Mononuclear cell (primary cell): ENCODE data around the gene PDE10A. TPM values are rescaled to one million over a fixed set of nuclear protein-coding genes. Genes with fewer than 3 reads are reported as not detected.

Source experiments
- H3K27me3 ChIP-seq: 2 replicates; pipeline ENCODE4 v1.6.0; 2011; ENCODE audit warnings: low read length, control low read depth; ENCODE audit not compliant: insufficient read depth
- H3K4me1 ChIP-seq: 2 replicates; pipeline ENCODE4 v1.5.1; 2011; ENCODE audit warnings: mild to moderate bottlenecking, low read length, control low read depth; ENCODE audit not compliant: insufficient read depth
- H3K4me3 ChIP-seq: 2 replicates; pipeline ENCODE4 v1.5.1; 2011; ENCODE audit warnings: mild to moderate bottlenecking, low read length, moderate library complexity
- H3K9me3 ChIP-seq: 2 replicates; pipeline ENCODE4 v1.5.1; 2011; ENCODE audit warnings: low read depth, mild to moderate bottlenecking, control low read depth, low read length
- total RNA-seq: library from RNA; depleted of rRNA; stranded (reverse); fragments of >200 nt; gene quantifications from one replicate; pipeline ENCODE4 v1.2.3, GENCODE V29; 2012

Gene PDE10A
- total RNA-seq, 1 donor: 0.10 TPM

DNA sequence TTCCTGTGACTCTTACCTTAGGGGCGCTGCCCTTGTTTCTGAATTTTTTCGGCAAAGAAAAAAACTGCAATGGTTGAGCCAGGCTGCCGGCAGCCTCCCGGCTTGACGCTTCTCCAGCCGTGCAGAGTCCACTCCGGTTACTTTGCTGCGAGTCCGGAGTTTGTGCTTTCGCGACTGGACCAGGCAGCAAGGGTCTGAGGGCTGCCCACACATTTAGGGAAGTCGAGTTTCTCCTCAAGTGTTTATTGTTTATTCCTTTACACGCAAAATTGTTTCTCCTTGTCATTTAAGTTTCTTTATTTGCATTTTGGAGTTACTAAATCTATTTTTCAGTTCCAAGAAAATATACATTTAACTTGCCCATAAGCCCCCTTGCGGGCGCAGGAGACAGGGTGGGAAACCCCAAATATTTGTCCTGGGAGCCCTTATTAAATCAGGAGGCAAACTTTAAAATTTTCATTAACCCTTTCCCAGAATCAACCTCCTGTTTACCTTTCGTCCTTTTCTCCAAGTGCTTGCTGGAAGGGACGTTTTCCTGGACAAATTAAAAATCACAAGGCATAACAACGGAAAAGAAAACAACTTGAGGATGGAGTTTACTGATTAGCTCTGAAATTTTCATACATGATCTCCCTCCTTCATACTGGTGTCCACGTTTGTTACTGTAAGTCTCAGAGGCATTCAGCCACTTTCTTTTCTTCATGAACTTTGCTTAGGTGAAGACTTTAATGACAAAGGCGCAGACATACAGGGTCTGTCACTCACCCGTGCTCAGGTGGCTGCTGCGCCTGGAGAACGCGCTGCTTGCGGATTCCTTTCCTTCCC is 1.7 kb upstream of the PDE10A start:
- Histone ChIP-seq H3K4me3 (no peak overlapping the region), H3K9me3 (no peaks in the 10 kb centered on the region), H3K27me3 (peaks cover 44% of the 10 kb centered on the region)

DNA sequence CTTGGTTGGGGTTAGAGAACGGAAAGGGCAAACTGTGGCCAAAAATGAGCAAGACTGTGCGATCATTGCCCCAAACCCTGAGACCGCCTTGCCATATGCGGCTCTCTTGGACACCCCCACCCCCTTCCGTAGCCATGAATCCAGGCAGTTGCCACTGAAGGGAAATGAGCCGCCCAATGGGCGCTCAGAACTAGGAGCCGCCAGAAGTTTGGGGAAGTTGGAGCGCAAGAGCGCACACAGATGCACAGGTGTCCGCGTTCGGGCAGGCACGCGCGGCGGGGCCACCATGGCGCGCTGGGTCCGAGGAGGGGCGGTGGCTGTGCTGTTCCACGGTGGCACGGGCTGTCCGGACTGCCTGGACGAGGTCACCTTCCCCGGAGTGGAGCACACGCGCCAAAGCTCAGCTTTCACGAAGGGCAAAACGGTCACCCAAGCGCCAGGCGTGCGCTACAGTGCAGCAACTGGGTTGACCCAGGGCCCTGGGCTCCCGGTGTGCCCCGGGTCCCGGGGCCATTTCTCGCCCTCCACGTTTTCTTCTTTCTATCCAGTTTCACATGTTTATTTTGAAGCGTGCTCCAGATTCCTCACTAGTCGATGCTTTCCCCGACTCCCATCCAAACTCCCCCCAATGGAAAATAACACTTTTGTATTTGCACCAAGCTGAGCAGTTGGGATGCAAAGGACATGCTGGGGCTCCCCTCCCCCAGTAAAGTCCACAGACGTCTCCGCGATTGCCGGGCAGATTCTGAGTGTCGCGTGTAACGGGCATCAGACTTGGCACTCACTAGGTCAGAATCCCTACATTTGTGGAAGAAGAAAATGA is 906 bp upstream of the PDE10A start:
- H3K4me3 ChIP-seq: no peak overlapping the region
- peaks cover 52% of the 10 kb centered on the region for H3K27me3 ChIP-seq
- H3K4me1 ChIP-seq: no peaks in the 10 kb centered on the region
- no peaks in the 10 kb centered on the region for H3K9me3 ChIP-seq

More for the DNA sequence above, 1.7 kb upstream of the PDE10A start:
- H3K4me1 ChIP-seq: no peaks in the 10 kb centered on the region

DNA sequence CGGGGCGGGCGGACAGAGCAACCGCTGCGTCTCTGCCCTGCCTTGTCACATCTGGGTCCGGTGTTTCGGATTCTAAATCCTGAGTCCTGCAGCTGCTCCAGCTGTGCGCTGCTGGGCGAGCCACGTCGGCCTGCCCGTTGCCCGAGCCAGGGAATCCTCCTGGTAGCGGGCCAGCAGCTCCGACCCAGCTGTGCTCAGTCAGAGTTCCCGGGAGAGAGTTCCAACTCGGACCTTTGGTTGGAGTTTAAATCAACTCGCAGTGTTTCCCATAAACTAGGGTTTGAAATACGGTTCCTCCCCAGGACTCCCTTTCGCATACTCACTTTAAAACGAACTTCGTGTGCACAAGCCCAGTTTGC is 315 bp upstream of the PDE10A start:
- Histone ChIP-seq H3K4me3 (no peak overlapping the region), H3K4me1 (no peaks in the 10 kb centered on the region), H3K9me3 (no peaks in the 10 kb centered on the region), H3K27me3 (peaks cover 53% of the 10 kb centered on the region)

DNA sequence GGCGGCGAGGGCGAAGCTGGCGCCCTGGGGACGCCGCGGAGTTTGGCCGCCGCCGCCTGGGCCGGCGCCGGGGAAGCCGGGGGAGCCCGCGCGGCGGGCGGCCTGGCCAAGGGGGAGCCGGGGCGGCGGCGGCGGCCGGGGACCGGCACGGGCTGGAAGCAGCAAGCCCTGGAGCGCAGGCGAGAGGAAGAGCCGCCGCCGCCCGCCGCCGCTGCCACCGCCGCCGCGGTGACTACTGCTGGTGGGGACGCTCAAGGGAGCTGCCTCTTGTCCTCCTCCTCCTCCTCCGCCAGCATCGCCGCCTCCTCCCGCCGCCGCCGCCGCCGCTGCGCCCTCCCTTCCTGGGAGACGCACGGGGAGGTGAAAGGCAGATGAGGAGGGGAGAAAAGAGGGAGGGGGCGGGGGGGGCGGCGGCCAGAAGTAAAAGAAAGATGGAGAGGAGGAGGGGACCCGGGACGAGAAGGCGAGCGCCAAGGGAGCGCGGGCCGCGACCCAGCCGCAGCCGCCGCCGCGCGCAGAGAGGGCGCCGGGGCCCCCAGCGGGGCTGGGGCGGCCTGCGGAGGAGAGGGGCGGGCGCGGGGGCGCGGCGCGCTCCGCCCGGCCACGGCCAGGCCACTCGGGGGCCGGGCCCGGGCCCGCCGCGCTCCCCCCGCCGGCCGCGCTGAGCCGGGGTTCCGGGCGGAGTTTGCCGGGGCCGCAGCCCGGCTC is 846 bp downstream of the PDE10A start:
- H3K4me1 ChIP-seq: no peaks in the 10 kb centered on the region
- H3K9me3 ChIP-seq: no peaks in the 10 kb centered on the region
- no peak overlapping the region for H3K4me3 ChIP-seq
- H3K27me3 ChIP-seq: peaks cover 53% of the 10 kb centered on the region

DNA sequence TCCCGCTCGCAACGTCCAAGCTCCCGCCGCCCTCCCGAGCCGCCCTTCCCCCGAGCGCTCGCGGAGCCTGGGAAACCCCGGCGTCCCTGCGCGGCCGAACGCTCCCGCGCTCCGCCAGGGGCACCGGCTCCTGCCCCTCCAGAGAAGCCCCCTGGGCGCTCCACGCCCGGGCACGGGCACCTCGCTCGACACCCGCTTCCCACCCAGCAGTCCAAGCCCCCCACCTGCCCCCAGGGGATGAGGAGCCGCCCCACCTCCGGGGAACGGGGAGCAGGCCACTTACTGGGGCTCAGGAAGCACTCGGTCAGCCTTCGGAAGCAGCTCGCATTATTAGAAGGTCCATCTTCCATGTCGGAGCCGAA is 1.4 kb downstream of the PDE10A start:
- Histone ChIP-seq H3K27me3 (peaks cover 49% of the 10 kb centered on the region), H3K4me3 (no peak overlapping the region), H3K4me1 (no peaks in the 10 kb centered on the region), H3K9me3 (no peaks in the 10 kb centered on the region)

DNA sequence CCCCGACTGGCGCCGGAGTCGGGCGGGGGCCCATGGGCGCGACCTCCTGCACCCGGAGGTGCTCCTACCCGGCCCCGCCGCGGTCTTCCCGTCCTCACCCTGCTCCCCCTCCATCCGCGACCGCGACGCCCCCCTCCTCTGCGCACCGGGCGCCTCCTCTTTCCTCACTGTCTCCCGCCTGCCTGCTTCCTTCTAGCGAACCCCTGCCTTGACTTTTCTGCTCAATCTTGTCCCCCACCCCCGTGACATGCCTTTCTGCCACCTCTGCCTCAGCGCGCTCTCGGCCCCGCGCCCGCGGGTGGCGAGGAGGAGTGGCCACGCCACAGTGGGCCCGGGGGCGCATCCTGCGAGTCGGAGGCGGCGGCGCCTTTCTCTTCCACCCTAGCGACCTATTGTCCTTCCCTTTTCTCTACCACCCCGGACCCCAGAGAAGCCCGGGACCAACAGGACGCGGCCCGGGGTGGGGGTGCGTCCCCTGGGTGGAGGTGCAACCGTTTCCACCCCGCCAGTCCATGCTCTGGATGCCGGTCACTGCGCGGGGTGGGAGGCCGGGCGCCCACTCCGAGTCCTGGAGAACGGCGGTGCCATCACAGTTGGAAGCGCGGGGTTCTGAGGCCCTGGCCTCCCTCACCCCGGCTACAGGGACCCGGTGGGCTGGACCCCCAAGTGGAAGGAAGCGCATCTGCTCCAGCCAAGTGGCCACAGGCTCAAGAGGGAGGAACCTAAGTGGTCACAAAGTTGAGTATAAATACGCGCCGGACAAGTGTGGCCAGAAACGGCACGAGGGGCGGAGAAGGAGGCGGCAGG is 2.0 kb downstream of the PDE10A start:
- no peaks in the 10 kb centered on the region for H3K9me3 ChIP-seq
- H3K4me1 ChIP-seq: no peaks in the 10 kb centered on the region
- H3K4me3 ChIP-seq: no peak overlapping the region
- peaks cover 44% of the 10 kb centered on the region for H3K27me3 ChIP-seq

DNA sequence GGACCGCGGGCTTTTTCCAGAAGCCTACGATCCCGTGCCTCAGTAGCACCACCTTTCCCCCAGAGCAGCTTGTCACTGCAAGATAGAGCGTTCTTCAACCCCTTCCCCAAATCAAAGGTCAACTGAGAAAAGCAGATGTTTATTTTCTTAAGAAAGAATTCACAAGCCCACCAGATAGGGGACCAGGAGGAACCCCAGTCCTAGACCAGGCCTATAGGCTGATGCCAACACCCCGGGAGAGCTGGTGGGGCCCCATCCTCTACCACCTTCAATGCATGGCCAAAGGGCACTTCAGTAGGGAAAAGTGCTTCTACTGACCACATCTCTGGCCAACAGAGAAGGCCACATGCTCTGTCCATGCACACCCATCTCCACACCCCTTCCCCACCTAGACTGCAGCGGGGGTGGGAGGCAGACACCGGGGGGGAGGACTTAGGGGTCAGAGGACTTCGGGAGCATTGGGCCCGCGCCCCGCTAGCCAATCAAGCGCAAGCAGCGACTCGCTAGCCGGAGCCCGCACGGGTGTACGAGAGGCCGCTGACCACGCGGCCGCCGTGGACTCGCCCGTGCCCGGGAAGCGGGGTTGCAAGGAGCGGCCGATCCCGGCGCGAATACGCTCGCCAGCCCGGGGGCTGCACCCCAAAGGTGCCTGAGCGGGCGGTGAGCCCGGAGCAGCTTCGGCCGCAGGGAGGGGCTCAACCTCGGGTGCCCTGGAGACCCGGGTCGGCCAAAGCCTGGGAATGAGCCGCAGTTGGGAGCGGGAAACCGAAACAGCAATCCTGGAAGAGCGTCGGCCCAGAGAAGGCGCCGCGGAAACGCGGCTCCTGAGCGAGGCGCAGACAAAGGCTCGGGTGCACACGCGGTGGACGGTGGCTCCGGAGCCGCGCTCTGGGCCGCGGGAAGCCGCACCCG is 2.8 kb downstream of the PDE10A start:
- peaks cover 35% of the 10 kb centered on the region for H3K27me3 ChIP-seq
- H3K4me1 ChIP-seq: no peaks in the 10 kb centered on the region
- H3K4me3 ChIP-seq: no peak overlapping the region
- H3K9me3 ChIP-seq: no peaks in the 10 kb centered on the region

DNA sequence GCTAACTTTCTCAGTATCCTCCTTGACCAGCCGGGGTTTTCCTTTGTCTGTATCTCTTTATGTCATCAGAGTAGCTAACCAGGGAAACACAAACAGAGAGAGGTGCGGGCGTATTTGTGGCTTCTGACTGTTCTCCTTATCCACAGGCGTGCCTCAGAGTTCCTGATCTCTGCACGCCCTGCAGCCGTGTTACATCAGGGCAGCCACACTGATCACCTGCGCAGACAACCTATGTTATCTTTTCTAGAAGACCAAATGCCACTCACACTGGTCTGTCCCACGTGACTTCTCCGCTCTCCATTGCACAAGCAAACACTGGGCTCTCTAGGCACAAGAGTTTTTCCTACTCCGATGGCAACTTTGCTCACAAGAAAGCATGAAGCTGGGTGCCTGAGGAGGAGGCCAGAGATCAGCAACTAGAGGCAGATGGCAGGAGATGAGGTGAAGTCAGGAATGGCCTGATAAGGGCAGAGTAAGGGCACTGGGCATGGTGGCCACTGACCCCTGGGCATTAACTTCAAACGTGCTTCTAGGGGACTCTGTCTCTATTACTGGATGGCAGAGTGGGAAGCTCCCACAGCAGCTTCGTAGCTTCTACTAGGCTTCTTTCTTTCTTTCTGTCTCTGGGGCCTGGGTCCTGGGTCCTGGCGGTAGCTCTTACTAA is 4.5 kb downstream of the PDE10A start:
- Histone ChIP-seq H3K27me3 (peaks cover 19% of the 10 kb centered on the region), H3K4me1 (no peaks in the 10 kb centered on the region), H3K4me3 (no peak overlapping the region), H3K9me3 (no peaks in the 10 kb centered on the region)

DNA sequence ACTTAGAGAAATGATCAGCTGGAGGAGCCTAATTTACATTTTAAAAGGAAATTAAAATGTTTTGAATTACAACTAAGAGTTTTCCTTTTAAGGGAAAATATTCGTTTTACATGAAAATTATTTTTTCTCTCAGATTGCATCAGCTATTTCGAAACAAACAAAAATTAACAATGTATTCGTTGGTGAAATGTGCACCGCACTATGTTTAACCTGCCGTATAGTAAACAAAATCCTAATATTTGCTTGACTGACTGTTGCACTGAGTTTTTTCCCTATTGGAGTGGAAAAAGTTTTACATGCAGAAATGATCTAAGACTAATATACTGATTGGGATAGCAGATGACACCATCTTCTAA is 5.7 kb downstream of the PDE10A start:
- Histone ChIP-seq H3K4me1 (no peaks in the 10 kb centered on the region), H3K9me3 (no peaks in the 10 kb centered on the region), H3K4me3 (no peak overlapping the region), H3K27me3 (peaks cover 16% of the 10 kb centered on the region)

DNA sequence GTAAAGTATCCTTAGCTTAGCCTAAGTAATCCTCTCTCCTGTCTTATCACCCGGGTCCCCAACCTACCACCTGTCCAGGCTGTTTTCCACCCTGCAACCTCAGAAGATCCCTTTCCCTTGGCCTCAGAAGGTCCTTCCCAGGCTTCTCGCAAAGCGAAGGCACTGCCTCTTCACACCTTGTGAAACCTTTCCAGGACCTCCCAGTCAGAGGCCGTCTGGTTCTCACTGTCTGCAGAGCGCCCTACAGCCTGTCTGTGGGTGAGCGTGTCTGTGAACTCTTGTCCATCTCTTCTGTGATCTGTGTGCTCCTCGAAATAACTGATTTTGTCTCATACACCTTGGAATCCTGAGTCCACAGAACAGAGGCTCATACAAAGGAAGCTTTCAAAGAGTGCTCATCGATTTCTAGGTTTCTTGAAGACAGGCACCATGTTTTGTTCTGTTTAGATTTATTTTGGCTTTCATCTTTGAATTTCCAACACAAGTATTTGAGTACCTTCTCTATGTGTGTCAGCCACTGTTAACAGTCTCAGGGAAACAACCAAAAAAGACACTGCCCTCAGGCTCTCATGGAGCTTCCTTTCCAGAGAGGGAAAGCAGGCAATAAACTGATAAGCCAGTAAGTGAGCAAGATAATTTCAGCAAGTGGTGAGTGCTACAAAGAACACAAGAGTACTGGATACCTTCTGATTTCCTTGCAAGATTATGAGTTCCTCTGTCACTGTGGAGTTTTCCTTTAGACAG is 6.3 kb downstream of the PDE10A start:
- peaks cover 16% of the 10 kb centered on the region for H3K27me3 ChIP-seq
- no peaks in the 10 kb centered on the region for H3K4me1 ChIP-seq
- H3K9me3 ChIP-seq: no peaks in the 10 kb centered on the region
- H3K4me3 ChIP-seq: no peak overlapping the region

DNA sequence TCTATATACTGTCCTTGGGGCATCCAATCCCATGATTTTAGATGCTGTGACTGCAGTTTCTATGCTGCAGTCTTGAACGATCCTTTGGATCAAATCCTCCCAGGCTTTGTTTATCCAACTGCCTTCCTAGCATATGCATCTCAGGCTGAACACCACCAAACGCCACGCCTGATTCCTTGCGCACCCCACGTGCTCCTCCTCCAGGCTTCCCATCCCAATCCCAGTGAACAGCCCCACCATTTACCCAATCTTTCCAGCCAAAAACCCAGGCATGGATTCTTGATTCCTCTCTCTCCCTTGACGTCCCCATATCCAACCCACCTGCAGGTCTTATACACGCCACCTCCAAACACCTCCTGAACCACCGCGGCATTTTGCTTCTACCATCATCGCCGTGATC is 7.8 kb downstream of the PDE10A start:
- Histone ChIP-seq H3K4me1 (no peaks in the 10 kb centered on the region), H3K27me3 (peaks cover 13% of the 10 kb centered on the region), H3K9me3 (no peaks in the 10 kb centered on the region), H3K4me3 (no peak overlapping the region)

DNA sequence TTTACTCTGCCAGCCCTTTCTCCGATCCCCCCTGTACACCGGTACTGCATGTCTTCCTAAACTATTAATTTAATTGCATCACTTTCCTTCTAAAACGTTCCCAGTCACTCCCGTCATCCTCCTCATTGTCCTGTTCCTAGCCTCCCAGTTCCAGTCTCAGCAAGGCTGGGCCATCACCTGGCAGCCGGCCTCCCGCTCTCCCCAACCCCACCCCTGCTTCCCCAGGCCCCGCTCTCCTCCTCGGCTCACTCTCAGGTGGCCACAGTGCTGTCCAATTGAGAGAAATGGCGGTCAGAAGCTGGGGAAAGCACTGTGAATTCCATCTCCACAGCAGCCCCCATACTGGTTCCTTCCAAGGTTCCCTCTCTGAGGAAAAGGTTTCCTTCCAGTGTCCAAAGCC is 8.9 kb downstream of the PDE10A start:
- H3K4me3 ChIP-seq: no peak overlapping the region
- no peaks in the 10 kb centered on the region for H3K9me3 ChIP-seq
- no peaks in the 10 kb centered on the region for H3K4me1 ChIP-seq
- peaks cover 2% of the 10 kb centered on the region for H3K27me3 ChIP-seq

DNA sequence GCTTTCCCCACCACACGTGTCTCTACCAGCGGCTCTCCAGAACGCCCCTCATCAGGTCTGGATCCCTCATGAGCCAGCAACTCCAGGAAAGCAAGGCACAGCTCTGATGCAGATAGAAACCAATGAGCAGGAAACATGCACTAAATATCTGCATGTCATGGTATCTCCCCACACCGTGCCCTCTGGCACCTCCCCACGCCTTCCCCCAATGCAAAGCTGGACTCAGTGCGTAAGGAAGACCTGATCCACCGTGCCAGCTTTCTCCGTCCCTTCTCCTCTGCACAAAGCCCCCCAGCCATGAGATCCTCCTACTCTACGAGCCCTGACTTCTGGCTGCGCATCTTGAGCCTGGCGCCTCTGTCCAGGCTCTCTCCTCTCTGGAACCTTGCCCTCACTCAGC is 9.4 kb downstream of the PDE10A start:
- H3K9me3 ChIP-seq: no peaks in the 10 kb centered on the region
- no peaks in the 10 kb centered on the region for H3K27me3 ChIP-seq
- no peak overlapping the region for H3K4me3 ChIP-seq
- H3K4me1 ChIP-seq: no peaks in the 10 kb centered on the region
